AG20443 (cell line): ENCODE data around the gene UST.
A peak's percentile ranks its signal among the peaks of the same experiment; 100 is the strongest.
"Not testable (repeated sequence)": the region's sequence is repeated elsewhere in the genome, so short reads cannot be mapped to it uniquely, and the experiment has no call there.

Experiments
- DNase-seq: peaks from one replicate; pipeline ENCODE4 v3.0.0; 2012; ENCODE audit warnings: low spot score, mixed read lengths

UST gene

GRCh38 chr6:148837941-148838340 lies 91.1 kb downstream of the UST start:
- DNase-seq, result no peak

GRCh38 chr6:148839044-148839443 lies 92.2 kb downstream of the UST start:
- DNase-seq, result no peak

- no peak for DNase-seq
Observed at GRCh38 chr6:148840256-148840655, 93.4 kb downstream of the UST start.

- no peak for DNase-seq
Observed at GRCh38 chr6:148842296-148843019, 95.6 kb downstream of the UST start.

GRCh38 chr6:148845464-148845863 lies 98.6 kb downstream of the UST start:
- no peak for DNase-seq

GRCh38 chr6:148846778-148847761 lies 100.2 kb downstream of the UST start:
- DNase-seq, result no peak

- DNase-seq, result no peak
Observed at GRCh38 chr6:148848915-148849314, 102.1 kb downstream of the UST start.

GRCh38 chr6:148849449-148849848 lies 102.6 kb downstream of the UST start:
- not testable (repeated sequence) for DNase-seq

GRCh38 chr6:148850964-148851363 lies 104.1 kb downstream of the UST start:
- no peak for DNase-seq

GRCh38 chr6:148851683-148852556 lies 105.1 kb downstream of the UST start:
- DNase-seq, result no peak

- no peak for DNase-seq
Observed at GRCh38 chr6:148852688-148853087, 105.9 kb downstream of the UST start.

- not testable (repeated sequence) for DNase-seq
Observed at GRCh38 chr6:148853113-148853512, 106.3 kb downstream of the UST start.

- DNase-seq, result no peak
Observed at GRCh38 chr6:148854096-148854495, 107.3 kb downstream of the UST start.

GRCh38 chr6:148854992-148855391 lies 108.2 kb downstream of the UST start:
- no peak for DNase-seq

GRCh38 chr6:148855744-148856143 lies 108.9 kb downstream of the UST start:
- no peak for DNase-seq

GRCh38 chr6:148857798-148858390 lies 111.1 kb downstream of the UST start:
- DNase-seq, result peak; percentile 70

- DNase-seq, result not testable (repeated sequence)
Observed at GRCh38 chr6:148864132-148864531, 117.3 kb downstream of the UST start.

- DNase-seq, result no peak
Observed at GRCh38 chr6:148864941-148865340, 118.1 kb downstream of the UST start.

GRCh38 chr6:148866657-148867268 lies 119.9 kb downstream of the UST start:
- DNase-seq, result no peak

GRCh38 chr6:148867862-148868261 lies 121.0 kb downstream of the UST start:
- peak; percentile 25 for DNase-seq

- DNase-seq, result peak; percentile 51
Observed at GRCh38 chr6:148868314-148868713, 121.5 kb downstream of the UST start.
